ENCODE data around the gene BMAL1.

Gene BMAL1

GRCh38 chr11:13309156-13309555 lies 31.6 kb downstream of the BMAL1 start:
- Histone ChIP-seq H3K9me3 (ENCODE audit: control insufficient read depth, low read length) (no peaks in the 10 kb centered on the region), H3K4me1 (ENCODE audit: control insufficient read depth, insufficient read depth, low read length) (peaks cover 17% of the 10 kb centered on the region), H3K36me3 (ENCODE audit: control insufficient read depth, insufficient read depth, low read length, severe bottlenecking) (peaks cover 18% of the 10 kb centered on the region), H3K27me3 (replicated peaks; ENCODE audit: control insufficient read depth, insufficient read depth, low read length) (no peaks in the 10 kb centered on the region), H3K9ac (ENCODE audit: low read length) (no peak overlapping the region), H3K4me3 (ENCODE audit: low read length) (no peak overlapping the region)
- no peak for DNase-seq (ENCODE audit: low read depth)

- no peak for DNase-seq (ENCODE audit: low read depth)
Measured at GRCh38 chr11:13310443-13310842, 32.9 kb downstream of the BMAL1 start.

GRCh38 chr11:13311570-13311969 lies 34.0 kb downstream of the BMAL1 start:
- no peak for DNase-seq (ENCODE audit: low read depth)

More at GRCh38 chr11:13310443-13310842, 32.9 kb downstream of the BMAL1 start:
- H3K4me3 ChIP-seq (ENCODE audit: low read length), result no peak overlapping the region
- no peaks in the 10 kb centered on the region for H3K27me3 ChIP-seq (replicated peaks; ENCODE audit: control insufficient read depth, insufficient read depth, low read length)
- H3K9ac ChIP-seq (ENCODE audit: low read length), result no peak overlapping the region
- H3K4me1 ChIP-seq (ENCODE audit: control insufficient read depth, insufficient read depth, low read length), result peaks cover 22% of the 10 kb centered on the region
- peaks cover 18% of the 10 kb centered on the region for H3K36me3 ChIP-seq (ENCODE audit: control insufficient read depth, insufficient read depth, low read length, severe bottlenecking)
- no peaks in the 10 kb centered on the region for H3K9me3 ChIP-seq (ENCODE audit: control insufficient read depth, low read length)

GRCh38 chr11:13313005-13313819 lies 35.6 kb downstream of the BMAL1 start:
- H3K9ac ChIP-seq (ENCODE audit: low read length), result no peak overlapping the region
- H3K27me3 ChIP-seq (replicated peaks; ENCODE audit: control insufficient read depth, insufficient read depth, low read length), result no peaks in the 10 kb centered on the region
- no peaks in the 10 kb centered on the region for H3K9me3 ChIP-seq (ENCODE audit: control insufficient read depth, low read length)
- DNase-seq (ENCODE audit: low read depth), result no peak
- H3K4me3 ChIP-seq (ENCODE audit: low read length), result no peak overlapping the region
- peaks cover 18% of the 10 kb centered on the region for H3K36me3 ChIP-seq (ENCODE audit: control insufficient read depth, insufficient read depth, low read length, severe bottlenecking)
- peaks cover 41% of the 10 kb centered on the region for H3K4me1 ChIP-seq (ENCODE audit: control insufficient read depth, insufficient read depth, low read length)

More at GRCh38 chr11:13311570-13311969, 34.0 kb downstream of the BMAL1 start:
- Histone ChIP-seq H3K4me3 (ENCODE audit: low read length) (no peak overlapping the region), H3K9me3 (ENCODE audit: control insufficient read depth, low read length) (no peaks in the 10 kb centered on the region), H3K36me3 (ENCODE audit: control insufficient read depth, insufficient read depth, low read length, severe bottlenecking) (peaks cover 18% of the 10 kb centered on the region), H3K9ac (ENCODE audit: low read length) (no peak overlapping the region), H3K4me1 (ENCODE audit: control insufficient read depth, insufficient read depth, low read length) (peaks cover 28% of the 10 kb centered on the region), H3K27me3 (replicated peaks; ENCODE audit: control insufficient read depth, insufficient read depth, low read length) (no peaks in the 10 kb centered on the region)

GRCh38 chr11:13314676-13315394 lies 37.2 kb downstream of the BMAL1 start:
- Histone ChIP-seq H3K27me3 (replicated peaks; ENCODE audit: control insufficient read depth, insufficient read depth, low read length) (no peaks in the 10 kb centered on the region), H3K4me1 (ENCODE audit: control insufficient read depth, insufficient read depth, low read length) (peaks cover 57% of the 10 kb centered on the region), H3K9ac (ENCODE audit: low read length) (no peak overlapping the region), H3K9me3 (ENCODE audit: control insufficient read depth, low read length) (no peaks in the 10 kb centered on the region), H3K36me3 (ENCODE audit: control insufficient read depth, insufficient read depth, low read length, severe bottlenecking) (peaks cover 18% of the 10 kb centered on the region), H3K4me3 (ENCODE audit: low read length) (no peak overlapping the region)
- DNase-seq (ENCODE audit: low read depth), result no peak

- no peaks in the 10 kb centered on the region for H3K9me3 ChIP-seq (ENCODE audit: control insufficient read depth, low read length)
- no peak overlapping the region for H3K4me3 ChIP-seq (ENCODE audit: low read length)
- peaks cover 12% of the 10 kb centered on the region for H3K36me3 ChIP-seq (ENCODE audit: control insufficient read depth, insufficient read depth, low read length, severe bottlenecking)
- no peaks in the 10 kb centered on the region for H3K27me3 ChIP-seq (replicated peaks; ENCODE audit: control insufficient read depth, insufficient read depth, low read length)
- peaks cover 66% of the 10 kb centered on the region for H3K4me1 ChIP-seq (ENCODE audit: control insufficient read depth, insufficient read depth, low read length)
- no peak overlapping the region for H3K9ac ChIP-seq (ENCODE audit: low read length)
- no peak for DNase-seq (ENCODE audit: low read depth)
Measured at GRCh38 chr11:13315517-13316432, 38.2 kb downstream of the BMAL1 start.

- peak overlapping the region; percentile 38 for H3K9ac ChIP-seq (ENCODE audit: low read length)
- peaks cover 66% of the 10 kb centered on the region for H3K4me1 ChIP-seq (ENCODE audit: control insufficient read depth, insufficient read depth, low read length)
- no peaks in the 10 kb centered on the region for H3K9me3 ChIP-seq (ENCODE audit: control insufficient read depth, low read length)
- H3K27me3 ChIP-seq (replicated peaks; ENCODE audit: control insufficient read depth, insufficient read depth, low read length), result no peaks in the 10 kb centered on the region
- peak overlapping the region; percentile 31 for H3K4me3 ChIP-seq (ENCODE audit: low read length)
- peak; percentile 63 for DNase-seq (ENCODE audit: low read depth)
- peaks cover 6% of the 10 kb centered on the region for H3K36me3 ChIP-seq (ENCODE audit: control insufficient read depth, insufficient read depth, low read length, severe bottlenecking)
Measured at GRCh38 chr11:13316528-13316961, 39.0 kb downstream of the BMAL1 start.

GRCh38 chr11:13317293-13318080 lies 39.9 kb downstream of the BMAL1 start:
- Histone ChIP-seq H3K9ac (ENCODE audit: low read length) (peak overlapping the region; percentile 65), H3K4me3 (ENCODE audit: low read length) (no peak overlapping the region), H3K9me3 (ENCODE audit: control insufficient read depth, low read length) (no peaks in the 10 kb centered on the region), H3K4me1 (ENCODE audit: control insufficient read depth, insufficient read depth, low read length) (peaks cover 61% of the 10 kb centered on the region), H3K27me3 (replicated peaks; ENCODE audit: control insufficient read depth, insufficient read depth, low read length) (no peaks in the 10 kb centered on the region), H3K36me3 (ENCODE audit: control insufficient read depth, insufficient read depth, low read length, severe bottlenecking) (peaks cover 6% of the 10 kb centered on the region)
- no peak for DNase-seq (ENCODE audit: low read depth)

GRCh38 chr11:13318498-13319295 lies 41.1 kb downstream of the BMAL1 start:
- Histone ChIP-seq H3K4me1 (ENCODE audit: control insufficient read depth, insufficient read depth, low read length) (peaks cover 57% of the 10 kb centered on the region), H3K9me3 (ENCODE audit: control insufficient read depth, low read length) (no peaks in the 10 kb centered on the region), H3K9ac (ENCODE audit: low read length) (peak overlapping the region; percentile 65), H3K36me3 (ENCODE audit: control insufficient read depth, insufficient read depth, low read length, severe bottlenecking) (no peaks in the 10 kb centered on the region), H3K27me3 (replicated peaks; ENCODE audit: control insufficient read depth, insufficient read depth, low read length) (no peaks in the 10 kb centered on the region), H3K4me3 (ENCODE audit: low read length) (peak overlapping the region; percentile 66)
- DNase-seq (ENCODE audit: low read depth), result no peak

- no peaks in the 10 kb centered on the region for H3K9me3 ChIP-seq (ENCODE audit: control insufficient read depth, low read length)
- no peak for DNase-seq (ENCODE audit: low read depth)
- peaks cover 6% of the 10 kb centered on the region for H3K36me3 ChIP-seq (ENCODE audit: control insufficient read depth, insufficient read depth, low read length, severe bottlenecking)
- H3K27me3 ChIP-seq (replicated peaks; ENCODE audit: control insufficient read depth, insufficient read depth, low read length), result no peaks in the 10 kb centered on the region
- no peak overlapping the region for H3K4me3 ChIP-seq (ENCODE audit: low read length)
- no peak overlapping the region for H3K9ac ChIP-seq (ENCODE audit: low read length)
- peaks cover 50% of the 10 kb centered on the region for H3K4me1 ChIP-seq (ENCODE audit: control insufficient read depth, insufficient read depth, low read length)
Measured at GRCh38 chr11:13320688-13321087, 43.1 kb downstream of the BMAL1 start.
